ENCODE measurements around the gene NCMAP.
"Not testable (repeated sequence)": the region's sequence is repeated elsewhere in the genome, so short reads cannot be mapped to it uniquely, and the experiment has no call there.

- TF ChIP-seq, protein P1, sequence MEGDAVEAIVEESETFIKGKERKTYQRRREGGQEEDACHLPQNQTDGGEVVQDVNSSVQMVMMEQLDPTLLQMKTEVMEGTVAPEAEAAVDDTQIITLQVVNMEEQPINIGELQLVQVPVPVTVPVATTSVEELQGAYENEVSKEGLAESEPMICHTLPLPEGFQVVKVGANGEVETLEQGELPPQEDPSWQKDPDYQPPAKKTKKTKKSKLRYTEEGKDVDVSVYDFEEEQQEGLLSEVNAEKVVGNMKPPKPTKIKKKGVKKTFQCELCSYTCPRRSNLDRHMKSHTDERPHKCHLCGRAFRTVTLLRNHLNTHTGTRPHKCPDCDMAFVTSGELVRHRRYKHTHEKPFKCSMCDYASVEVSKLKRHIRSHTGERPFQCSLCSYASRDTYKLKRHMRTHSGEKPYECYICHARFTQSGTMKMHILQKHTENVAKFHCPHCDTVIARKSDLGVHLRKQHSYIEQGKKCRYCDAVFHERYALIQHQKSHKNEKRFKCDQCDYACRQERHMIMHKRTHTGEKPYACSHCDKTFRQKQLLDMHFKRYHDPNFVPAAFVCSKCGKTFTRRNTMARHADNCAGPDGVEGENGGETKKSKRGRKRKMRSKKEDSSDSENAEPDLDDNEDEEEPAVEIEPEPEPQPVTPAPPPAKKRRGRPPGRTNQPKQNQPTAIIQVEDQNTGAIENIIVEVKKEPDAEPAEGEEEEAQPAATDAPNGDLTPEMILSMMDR (IDR thresholded peaks at IDR 0.05): not testable (repeated sequence)
- TF ChIP-seq POLR2A, POLR2AphosphoS5 (IDR thresholded peaks at IDR 0.05): not testable (repeated sequence)
These were observed 6.7 kb upstream of the NCMAP start for GRCh38 chr1:24549210-24549609.

Measured in breast epithelium (tissue), 3 donors.